GM21576 (cell line): Measurements from ENCODE around the gene ANXA3.
"Not testable (repeated sequence)": the region's sequence is repeated elsewhere in the genome, so short reads cannot be mapped to it uniquely, and the experiment has no call there.

Experiments
- ATAC-seq: cut with Tn5 transposase; IDR thresholded peaks from one replicate; pipeline ENCODE4 v1.9.1; 2021; ENCODE audit warnings: mild to moderate bottlenecking, moderate library complexity; ENCODE audit not compliant: unreplicated experiment

The ANXA3 gene

DNA sequence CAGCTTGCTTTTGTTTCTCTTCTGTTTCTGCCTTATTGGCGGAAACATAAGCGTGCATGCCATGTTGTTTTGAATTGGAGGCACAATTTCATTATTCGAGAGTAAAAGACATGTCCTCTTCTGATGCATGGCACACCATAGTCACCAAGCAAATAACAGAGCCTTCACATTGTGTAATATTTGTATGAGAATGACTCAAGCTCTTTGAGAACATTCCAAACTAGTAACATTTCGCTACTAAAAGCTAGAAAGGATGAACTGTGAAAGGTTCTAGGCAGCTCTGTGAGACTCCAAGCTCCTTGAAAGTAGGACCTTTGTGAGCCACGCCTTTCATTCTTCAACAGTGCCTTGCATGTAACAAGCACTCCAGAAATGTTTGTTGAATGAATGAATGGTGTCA is 9.2 kb upstream of the ANXA3 start:
- ATAC-seq = no peak

GRCh38 chr4:78543424-78544125 is 8.0 kb upstream of the ANXA3 start:
- ATAC-seq = no peak

DNA sequence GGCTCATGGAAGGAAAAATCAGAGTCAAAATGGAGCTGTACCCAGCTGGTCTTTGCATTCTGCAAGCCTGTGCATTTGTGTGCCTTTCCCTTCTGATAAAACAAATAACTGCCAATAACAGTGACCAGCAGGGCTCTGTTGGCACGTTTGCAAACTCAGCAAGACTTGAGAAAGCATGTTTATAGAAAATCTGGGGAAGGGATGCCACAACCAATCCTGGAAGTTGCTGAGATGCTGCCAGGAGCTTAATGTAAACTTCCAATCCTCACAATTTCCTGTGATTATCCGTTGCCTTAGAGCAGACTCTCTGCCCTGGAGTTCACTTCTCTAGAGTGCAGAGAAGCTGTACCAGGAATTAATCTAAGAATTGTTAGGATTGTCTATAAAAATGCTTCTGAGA is 6.9 kb upstream of the ANXA3 start:
- no peak for ATAC-seq

GRCh38 chr4:78545275-78546246 is 6.0 kb upstream of the ANXA3 start:
- no peak for ATAC-seq

- ATAC-seq = not testable (repeated sequence)
Observed at GRCh38 chr4:78547899-78548298, 3.7 kb upstream of the ANXA3 start.

- ATAC-seq = not testable (repeated sequence)
Observed at GRCh38 chr4:78548889-78549288, 2.7 kb upstream of the ANXA3 start.

GRCh38 chr4:78552389-78553042 is 946 bp downstream of the ANXA3 start:
- no peak for ATAC-seq

DNA sequence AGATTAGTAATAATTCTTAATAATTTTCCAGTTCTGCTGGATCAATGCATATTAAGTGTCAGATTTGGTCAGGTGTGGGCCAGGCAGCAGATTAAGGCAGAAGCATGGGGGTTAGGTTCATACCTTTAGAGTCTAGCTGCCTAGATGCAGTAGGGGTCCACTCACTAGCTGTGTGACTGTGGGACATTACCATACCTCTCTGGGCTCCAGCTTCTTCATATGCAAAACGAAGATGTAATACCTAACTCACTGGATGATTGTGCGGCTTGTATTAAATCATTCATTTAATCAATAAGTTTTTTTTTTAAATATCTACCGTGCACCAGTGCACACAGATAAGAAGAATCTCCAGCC is 1.4 kb downstream of the ANXA3 start:
- no peak for ATAC-seq

DNA sequence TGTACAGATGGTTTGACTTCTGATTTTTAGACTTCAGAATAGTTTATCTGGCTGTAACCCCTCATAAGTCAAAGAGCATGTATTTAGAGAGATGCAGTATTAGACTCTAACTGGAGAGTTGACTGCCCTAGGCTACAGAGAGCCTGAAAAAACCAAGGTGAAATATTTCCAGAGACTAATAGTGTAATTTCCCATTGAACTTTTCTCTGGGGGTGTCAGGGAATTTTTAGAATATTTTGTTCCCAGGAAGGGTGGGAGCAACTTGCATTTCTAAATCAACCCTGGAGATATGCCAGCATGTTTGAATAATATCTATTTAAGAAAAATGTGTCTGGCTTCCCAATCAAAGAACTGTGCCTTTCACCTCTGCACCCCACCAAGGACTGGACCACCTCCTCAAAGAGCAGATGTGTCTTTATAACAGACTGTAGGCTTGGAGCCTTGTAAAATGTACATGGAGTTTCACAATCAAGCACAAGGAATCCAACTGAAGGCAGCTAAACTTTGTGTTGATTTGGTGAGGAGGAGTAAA is 2.0 kb downstream of the ANXA3 start:
- no peak for ATAC-seq

DNA sequence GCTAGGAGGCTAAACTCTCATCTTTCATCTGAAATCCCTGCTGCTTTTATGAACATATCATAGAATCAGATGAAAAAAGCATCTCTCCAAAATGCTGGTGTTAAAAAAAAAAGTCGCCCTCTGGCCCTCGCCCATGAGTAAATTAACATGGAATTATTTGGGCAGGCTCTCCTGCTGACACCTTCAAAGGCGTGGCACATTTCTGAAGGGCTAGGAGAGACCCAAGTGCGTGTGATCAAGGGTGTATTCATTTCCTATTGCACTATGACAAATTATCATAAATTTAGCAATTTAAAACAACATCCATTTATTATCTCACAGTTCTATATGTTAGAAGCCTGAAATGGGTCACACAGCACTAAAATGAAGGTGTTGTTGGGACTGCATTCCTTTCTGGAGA is 5.1 kb downstream of the ANXA3 start:
- no peak for ATAC-seq

GRCh38 chr4:78557841-78558240 is 6.3 kb downstream of the ANXA3 start:
- ATAC-seq = no peak

DNA sequence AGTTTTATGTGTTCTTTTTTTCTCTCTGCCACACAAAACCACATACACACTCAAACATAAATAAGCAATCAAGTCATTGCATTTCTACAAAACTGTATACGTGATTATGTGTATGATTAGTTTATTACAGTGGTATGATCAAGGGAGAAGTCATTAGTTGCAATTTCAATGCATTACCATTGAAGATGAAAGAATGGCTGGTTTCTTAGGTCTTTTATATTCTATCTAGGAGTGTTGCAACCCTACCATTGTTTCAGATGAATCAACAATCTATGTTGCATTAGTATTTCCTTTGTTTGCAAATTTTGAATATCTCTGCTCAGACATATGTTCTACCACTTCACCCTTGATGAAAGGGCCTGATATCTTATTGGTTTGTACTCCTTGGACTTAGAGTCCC is 6.8 kb downstream of the ANXA3 start:
- no peak for ATAC-seq

- ATAC-seq = no peak
Observed at GRCh38 chr4:78560296-78560963, 8.9 kb downstream of the ANXA3 start.

DNA sequence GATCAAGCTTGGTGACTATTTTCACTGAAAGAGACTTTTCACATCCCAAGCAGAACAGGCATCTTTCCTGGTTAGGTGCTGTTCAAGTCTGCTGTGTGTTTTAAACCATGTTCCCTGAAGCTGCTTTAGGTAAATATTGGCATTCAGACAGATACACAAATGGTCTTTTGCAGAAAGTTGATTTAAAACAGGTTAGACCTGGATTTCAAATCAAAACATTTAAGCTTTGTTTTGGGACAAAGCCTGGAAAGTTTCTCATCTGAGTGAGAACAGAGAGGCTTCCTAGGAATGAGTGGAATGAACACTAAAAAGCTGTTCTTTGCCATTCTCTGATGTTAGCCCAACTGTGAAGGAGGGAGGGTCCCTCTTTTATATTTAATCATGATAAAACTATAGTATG is 10.1 kb downstream of the ANXA3 start:
- no peak for ATAC-seq

GRCh38 chr4:78562687-78563086 is 11.1 kb downstream of the ANXA3 start:
- no peak for ATAC-seq

DNA sequence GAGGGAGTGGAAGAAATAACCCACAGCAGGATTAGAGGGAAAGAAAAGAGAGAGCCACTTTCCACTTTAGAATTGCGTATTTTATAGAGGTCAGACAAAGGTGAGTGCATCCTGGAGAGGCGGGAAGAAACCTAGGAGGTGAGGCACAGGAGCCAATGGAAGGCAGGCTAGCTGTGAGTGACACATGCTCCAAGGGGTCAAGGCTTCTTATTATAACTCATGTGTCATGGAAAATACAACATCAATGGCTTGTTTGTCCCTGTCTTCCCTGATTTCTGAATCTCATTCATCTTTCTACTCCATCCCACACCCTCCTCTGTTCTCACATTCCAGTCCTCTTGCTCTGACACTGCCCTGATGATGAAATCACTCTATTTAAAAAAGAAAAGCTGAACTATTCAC is 14.4 kb downstream of the ANXA3 start:
- no peak for ATAC-seq

GRCh38 chr4:78566834-78567499 is 15.4 kb downstream of the ANXA3 start:
- ATAC-seq = no peak

DNA sequence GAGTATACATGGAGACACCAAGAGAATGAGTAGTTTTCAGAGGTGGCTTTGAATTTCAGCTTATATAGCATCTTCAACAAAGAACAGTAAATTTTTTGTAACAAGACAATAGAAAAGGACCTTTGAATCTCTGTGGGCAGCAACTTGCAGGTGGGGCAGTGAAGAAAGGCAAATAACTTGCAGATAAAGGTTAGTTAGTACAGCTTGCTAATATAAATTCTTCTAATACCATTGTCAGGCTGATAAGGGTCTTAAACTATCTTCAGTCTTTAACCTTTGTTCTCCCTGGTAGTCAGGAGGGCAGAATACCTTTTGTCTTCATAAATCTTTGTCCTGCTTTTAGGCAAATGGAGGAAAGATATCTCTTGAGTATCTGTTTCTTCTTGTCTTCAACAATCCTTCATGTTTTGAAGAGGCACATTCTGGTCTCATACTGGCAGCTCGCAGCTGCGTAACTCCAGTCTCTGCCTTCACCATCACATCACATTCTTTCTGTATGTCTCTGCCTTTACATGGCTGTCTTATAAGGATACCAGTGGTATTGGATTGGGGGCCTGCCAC is 16.0 kb downstream of the ANXA3 start:
- no peak for ATAC-seq

DNA sequence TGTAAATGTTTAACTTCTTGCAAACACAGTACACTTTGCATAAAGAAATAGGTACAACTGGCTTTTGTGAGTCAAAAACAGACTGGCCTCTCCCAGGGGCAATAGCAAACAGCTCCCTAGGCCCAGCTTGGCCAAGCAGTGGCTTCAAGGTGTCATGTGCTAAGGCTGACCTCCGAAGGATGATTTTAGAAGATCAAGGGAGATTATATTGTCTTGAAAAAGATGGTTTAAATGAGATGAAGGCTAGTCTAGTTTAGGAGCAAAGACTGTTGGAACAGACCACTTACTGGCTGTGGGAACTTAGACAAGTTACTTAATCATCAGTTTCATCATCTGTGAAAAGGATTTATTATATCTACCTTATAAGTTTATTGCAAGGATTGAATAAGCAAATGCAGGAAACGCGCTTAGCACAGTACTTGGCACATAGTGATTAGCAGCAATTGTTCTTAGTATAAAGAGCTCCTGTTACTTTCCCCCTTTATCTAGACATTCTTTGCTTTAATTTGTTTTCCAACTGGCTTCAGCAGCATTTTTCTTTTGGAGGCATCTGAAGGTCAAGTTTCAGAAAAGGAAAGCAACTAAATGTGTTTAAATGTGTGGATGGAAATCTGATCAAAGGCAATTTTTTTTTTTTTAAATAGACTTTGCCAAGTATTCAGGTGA is 17.2 kb downstream of the ANXA3 start:
- ATAC-seq = no peak
